Uterus (tissue), 4 donors: Measurements from ENCODE around the gene SLX4IP. TPM values are rescaled to one million over a fixed set of nuclear protein-coding genes. Genes with fewer than 3 reads are reported as not detected.

Experiments used
- DNase-seq, 2 donors: peaks; one replicate each; pipeline ENCODE4 v3.0.0-alpha.2; 2019 to 2020
- H3K27ac ChIP-seq, 2 donors: fragments of 200-600 bp; sonication (generic); 1 replicate in 1 of 2; 2 replicates in 1 of 2; pipeline ENCODE4 v1.5.1; 2016 to 2018
- H3K27me3 ChIP-seq, 2 donors: fragments of 200-600 bp; sonication (generic); one replicate each; pipeline ENCODE4 v1.5.1; 2018 to 2019; ENCODE audit warnings: control low read depth in 1 of 2
- H3K36me3 ChIP-seq, 2 donors: fragments of 200-600 bp; sonication (generic); one replicate each; pipeline ENCODE4 v1.5.1; 2019; ENCODE audit warnings: control low read depth in 1 of 2
- H3K4me1 ChIP-seq, 2 donors: fragments of 200-600 bp; sonication (generic); one replicate each; pipeline ENCODE4 v1.5.1; 2018 to 2019; ENCODE audit warnings: control low read depth in 1 of 2
- H3K4me3 ChIP-seq, 2 donors: fragments of 200-600 bp; sonication (generic); 1 replicate in 1 of 2; 2 replicates in 1 of 2; pipeline ENCODE4 v1.5.1; 2018 to 2019; ENCODE audit warnings: mild to moderate bottlenecking in 1 of 2
- H3K9me3 ChIP-seq, 2 donors: fragments of 200-600 bp; sonication (generic); one replicate each; pipeline ENCODE4 v1.5.1; 2019; ENCODE audit warnings: control low read depth in 1 of 2
- POLR2A ChIP-seq, 2 donors: fragments of 450-650 bp; IDR thresholded peaks; one replicate each; pipeline ENCODE4 v1.6.1; 2016; ENCODE audit warnings: antibody characterized with exemption in 2 of 2, mild to moderate bottlenecking in 1 of 2, moderate library complexity in 1 of 2
- intact Hi-C: fragments of 100-400 bp; cut with DNase I; formaldehyde crosslinking; loops from one replicate; pipeline ENCODE4 v1.15.1; 2023; ENCODE audit warnings: low total_unique reads
- total RNA-seq, 4 donors: library from RNA; depleted of rRNA in 3 of 4; stranded (reverse); fragments of >200 nt in 3 of 4; gene quantifications; one replicate each; pipeline versions ENCODE4 v1.1.0 to v1.2.4, GENCODE V29; 2014 to 2023
- TF ChIP-seq, protein P1 (sequence below), 4 experiments: fragments of 200-600 bp in 2 of 4; fragments of 450-650 bp in 2 of 4; sonication (generic) in 2 of 4; IDR thresholded peaks; one replicate each; pipeline ENCODE4 v1.5.1; 2016 to 2019; ENCODE audit warnings: antibody characterized with exemption in 4 of 4, mild to moderate bottlenecking in 2 of 4, moderate library complexity in 1 of 4
- donor health status: DM: yes; HTN: yes; CAD: no.

The SLX4IP gene
- total RNA-seq, 4 donors from 2014 or later, result 0.51 to 7.1 (median 2.0) TPM

DNA sequence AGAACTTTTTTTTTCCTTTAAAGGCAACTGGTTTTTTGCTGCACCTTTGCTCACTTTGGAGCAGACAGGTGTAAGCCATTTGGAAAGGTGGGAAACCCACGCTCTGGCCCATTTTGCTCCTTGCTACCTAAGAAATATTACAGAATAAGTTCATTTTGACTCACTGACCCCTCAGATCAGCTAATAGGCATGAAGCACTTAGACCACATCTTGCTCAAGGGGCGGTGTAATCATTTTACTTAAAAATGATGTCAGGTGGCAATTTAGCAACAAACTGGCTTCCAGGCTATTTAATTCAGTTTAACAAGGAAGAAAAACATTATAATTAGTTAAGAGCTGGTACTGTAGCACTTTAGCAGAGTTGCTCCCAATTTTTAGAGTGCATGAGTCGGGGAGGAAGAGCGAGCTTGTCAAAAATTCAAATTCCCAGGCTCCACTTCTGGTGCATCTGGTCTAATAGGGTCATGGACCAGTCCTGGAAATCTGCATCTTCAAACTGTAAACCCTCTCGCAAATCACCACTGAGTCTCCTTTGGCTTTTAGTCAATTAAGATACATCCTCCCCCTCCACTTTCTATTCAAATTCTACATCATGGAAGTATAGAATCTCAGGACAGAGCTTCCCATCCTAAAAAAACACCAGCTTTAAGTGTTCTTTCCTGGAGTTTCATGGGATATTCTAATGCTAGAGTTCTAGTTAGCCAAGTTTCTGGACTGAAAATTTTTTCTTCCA lies 200.5 kb downstream of the SLX4IP start:
- H3K4me3 ChIP-seq, result no peak overlapping the region
- no peaks in the 10 kb centered on the region for H3K9me3 ChIP-seq
- DNase-seq, result no peak
- intact Hi-C loops, result no loop called here
- no peaks in the 10 kb centered on the region for H3K27me3 ChIP-seq
- H3K36me3 ChIP-seq, result no peaks in the 10 kb centered on the region
- peak overlapping the region; percentile 64 to 69 for H3K27ac ChIP-seq
- no peaks in the 10 kb centered on the region for H3K4me1 ChIP-seq
- TF ChIP-seq, protein P1, sequence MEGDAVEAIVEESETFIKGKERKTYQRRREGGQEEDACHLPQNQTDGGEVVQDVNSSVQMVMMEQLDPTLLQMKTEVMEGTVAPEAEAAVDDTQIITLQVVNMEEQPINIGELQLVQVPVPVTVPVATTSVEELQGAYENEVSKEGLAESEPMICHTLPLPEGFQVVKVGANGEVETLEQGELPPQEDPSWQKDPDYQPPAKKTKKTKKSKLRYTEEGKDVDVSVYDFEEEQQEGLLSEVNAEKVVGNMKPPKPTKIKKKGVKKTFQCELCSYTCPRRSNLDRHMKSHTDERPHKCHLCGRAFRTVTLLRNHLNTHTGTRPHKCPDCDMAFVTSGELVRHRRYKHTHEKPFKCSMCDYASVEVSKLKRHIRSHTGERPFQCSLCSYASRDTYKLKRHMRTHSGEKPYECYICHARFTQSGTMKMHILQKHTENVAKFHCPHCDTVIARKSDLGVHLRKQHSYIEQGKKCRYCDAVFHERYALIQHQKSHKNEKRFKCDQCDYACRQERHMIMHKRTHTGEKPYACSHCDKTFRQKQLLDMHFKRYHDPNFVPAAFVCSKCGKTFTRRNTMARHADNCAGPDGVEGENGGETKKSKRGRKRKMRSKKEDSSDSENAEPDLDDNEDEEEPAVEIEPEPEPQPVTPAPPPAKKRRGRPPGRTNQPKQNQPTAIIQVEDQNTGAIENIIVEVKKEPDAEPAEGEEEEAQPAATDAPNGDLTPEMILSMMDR (IDR thresholded peaks at IDR 0.05), result no peak
- TF ChIP-seq POLR2A (IDR thresholded peaks at IDR 0.05), result no peak

DNA sequence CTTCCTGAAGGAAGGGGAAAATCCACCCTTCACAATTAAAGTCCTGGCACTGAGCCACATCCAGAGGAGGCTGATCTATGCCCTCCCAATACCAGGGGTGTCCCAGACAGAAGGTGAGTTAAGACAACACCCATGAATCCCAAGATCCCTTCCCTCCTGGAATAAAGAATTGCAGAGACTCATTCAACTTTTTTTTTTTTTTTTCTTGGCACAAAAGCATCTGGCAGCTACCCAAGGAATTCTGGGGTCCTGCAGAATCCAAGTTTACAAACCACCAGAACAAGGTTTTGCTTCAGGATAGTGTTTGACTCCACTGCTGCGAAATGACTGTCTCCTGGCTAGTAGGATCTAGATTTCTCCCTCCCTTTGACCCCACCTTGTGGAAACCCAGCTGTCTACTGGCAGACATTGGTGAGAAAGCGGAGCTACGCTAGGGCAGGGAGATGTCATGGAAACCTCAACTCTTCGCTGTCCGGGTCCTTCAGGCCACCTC lies 201.3 kb downstream of the SLX4IP start:
- DNase-seq, result no peak
- Histone ChIP-seq H3K27me3 (no peaks in the 10 kb centered on the region), H3K4me1 (no peaks in the 10 kb centered on the region)

DNA sequence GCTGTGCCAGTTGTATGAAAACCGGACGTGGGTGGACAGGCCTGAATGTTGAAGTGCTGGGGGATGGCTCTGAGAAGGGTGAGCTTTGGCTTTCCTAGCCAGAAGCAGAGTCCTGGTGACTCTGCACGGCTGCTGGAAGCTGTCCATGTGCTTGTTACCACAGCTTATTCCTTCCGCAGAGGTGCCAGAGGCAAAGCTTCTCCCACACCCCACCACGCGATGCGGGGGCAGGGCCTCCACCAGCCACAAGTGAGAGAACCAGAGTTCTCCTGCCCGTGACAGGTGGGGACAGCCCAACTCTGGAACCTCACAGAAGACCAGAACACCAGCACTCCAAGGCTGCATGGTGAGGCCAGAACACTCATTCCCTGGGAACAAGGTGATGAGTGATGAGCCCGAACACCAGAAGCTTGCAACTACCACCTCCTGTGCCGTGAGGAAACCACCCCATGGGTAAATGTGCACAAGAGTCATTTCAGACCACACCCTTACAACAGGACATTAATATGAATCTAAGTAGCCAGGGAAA lies 202.0 kb downstream of the SLX4IP start:
- H3K4me3 ChIP-seq, result no peak overlapping the region
- no peaks in the 10 kb centered on the region for H3K27me3 ChIP-seq
- H3K36me3 ChIP-seq, result no peaks in the 10 kb centered on the region
- DNase-seq, result peak in 1 of 2 donors; percentile 45
- intact Hi-C loops, result no loop called here
- no peaks in the 10 kb centered on the region for H3K4me1 ChIP-seq
- no peaks in the 10 kb centered on the region for H3K9me3 ChIP-seq
- TF ChIP-seq, protein P1 (IDR thresholded peaks at IDR 0.05), result no peak
- TF ChIP-seq POLR2A (IDR thresholded peaks at IDR 0.05), result no peak
- H3K27ac ChIP-seq, result peak overlapping the region; percentile 64 to 69

More for the DNA sequence above, 201.3 kb downstream of the SLX4IP start:
- Histone ChIP-seq H3K36me3 (no peaks in the 10 kb centered on the region), H3K27ac (peak overlapping the region; percentile 64 to 69), H3K4me3 (no peak overlapping the region), H3K9me3 (no peaks in the 10 kb centered on the region)
- intact Hi-C loops, result no loop called here
- TF ChIP-seq, protein P1 (IDR thresholded peaks at IDR 0.05), result no peak
- TF ChIP-seq POLR2A (IDR thresholded peaks at IDR 0.05), result no peak

DNA sequence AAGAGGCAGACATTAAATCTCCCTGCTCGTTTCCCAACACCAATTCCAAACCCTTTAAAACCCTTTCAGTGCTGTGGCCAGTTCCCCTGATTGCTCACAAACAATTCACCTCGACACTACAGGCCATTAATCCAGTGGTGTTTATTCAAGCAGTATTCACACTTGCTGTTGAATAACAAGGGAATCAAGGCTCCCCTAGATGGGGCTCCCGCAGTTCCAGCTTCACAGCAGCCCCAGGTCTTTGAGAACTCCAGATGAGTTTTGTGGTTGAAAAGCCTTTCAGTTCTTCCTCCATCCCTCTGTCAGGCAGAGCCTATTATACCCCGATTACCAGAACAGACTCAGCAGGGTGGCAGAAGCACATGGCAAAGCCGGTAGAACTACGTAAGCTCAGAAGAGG lies 202.5 kb downstream of the SLX4IP start:
- Histone ChIP-seq H3K36me3 (no peaks in the 10 kb centered on the region), H3K4me1 (no peaks in the 10 kb centered on the region), H3K4me3 (no peak overlapping the region), H3K9me3 (no peaks in the 10 kb centered on the region), H3K27ac (peak overlapping the region; percentile 64 to 69), H3K27me3 (no peaks in the 10 kb centered on the region)
- intact Hi-C loops, result no loop called here
- no peak for TF ChIP-seq POLR2A (IDR thresholded peaks at IDR 0.05)
- TF ChIP-seq, protein P1 (IDR thresholded peaks at IDR 0.05), result no peak
- no peak for DNase-seq

DNA sequence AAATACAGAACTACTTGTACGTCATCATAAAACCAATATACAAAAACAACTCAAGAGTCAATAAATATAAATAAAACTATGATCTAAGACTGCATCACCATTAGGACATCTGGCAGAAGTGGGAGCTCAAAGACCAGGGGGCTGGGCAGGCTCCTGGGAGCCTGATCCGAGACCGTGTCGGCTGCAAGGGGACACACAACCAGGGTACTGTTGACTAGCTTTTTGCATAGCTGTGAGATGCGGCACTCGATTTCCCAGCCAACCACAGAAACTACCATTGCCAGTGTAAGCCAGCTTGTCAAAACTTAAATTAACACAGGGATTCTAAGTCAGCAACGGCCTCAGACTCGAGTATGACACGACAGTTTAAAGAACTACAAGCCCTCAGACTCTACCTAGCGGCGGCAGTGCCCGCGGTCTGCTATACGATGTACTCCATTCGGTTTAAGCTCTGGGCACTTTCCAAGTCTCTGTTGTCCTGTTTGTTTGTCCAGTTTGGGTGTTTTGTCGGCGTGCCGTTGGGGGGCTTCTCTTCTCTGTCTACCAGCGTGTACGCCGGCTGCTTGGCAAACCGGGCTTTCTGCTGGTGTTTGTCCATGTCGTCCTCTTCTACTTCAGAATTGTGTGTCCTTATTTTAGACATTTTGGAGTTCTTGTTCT lies 204.1 kb downstream of the SLX4IP start:
- no peaks in the 10 kb centered on the region for H3K36me3 ChIP-seq
- DNase-seq, result no peak
- no peak overlapping the region for H3K4me3 ChIP-seq
- no peaks in the 10 kb centered on the region for H3K27me3 ChIP-seq
- peak overlapping the region in 1 of 2 donors; percentile 69 for H3K27ac ChIP-seq
- peaks cover 0 to 3% of the 10 kb centered on the region in 2 donors for H3K4me1 ChIP-seq
- H3K9me3 ChIP-seq, result no peaks in the 10 kb centered on the region
- TF ChIP-seq POLR2A (IDR thresholded peaks at IDR 0.05), result no peak
- TF ChIP-seq, protein P1 (IDR thresholded peaks at IDR 0.05), result no peak
- intact Hi-C loops, result no loop called here
